Measurements from ENCODE around the gene NOL9. TPM values are rescaled to one million over a fixed set of nuclear protein-coding genes. Genes with fewer than 3 reads are reported as not detected.
A peak's percentile ranks its signal among the peaks of the same experiment; 100 is the strongest.

Gene NOL9
- total and polyA plus RNA-seq, 2 of the 13 experiments (the other 11 are each of a cell fraction or from before 2014, with no cell fraction given) = 18.0 to 24.7 TPM

- TF ChIP-seq ZFP41 (CRISPR knock-in tag; IDR thresholded peaks at IDR 0.05; ENCODE audit: borderline replicate concordance) = no peak
- TF ChIP-seq ZSCAN9 (CRISPR knock-in tag; IDR thresholded peaks at IDR 0.05; ENCODE audit: borderline replicate concordance) = no peak
- peak; percentile 88 for TF ChIP-seq ZNF546 (CRISPR knock-in tag; conservative IDR thresholded peaks at IDR 0.05)
- peak; percentile 72 for TF ChIP-seq NR2C2 (CRISPR knock-in tag; IDR thresholded peaks at IDR 0.05; ENCODE audit: borderline replicate concordance)
- TF ChIP-seq ZNF124 (CRISPR knock-in tag; IDR thresholded peaks at IDR 0.05) = no peak
- 0 out of 2 replicates have a peak, but pooled peaks have one; percentile 53 for TF ChIP-seq HIC2 (CRISPR knock-in tag; IDR thresholded peaks at IDR 0.05; ENCODE audit: low read depth)
- TF ChIP-seq ZNF652 (CRISPR knock-in tag; IDR thresholded peaks at IDR 0.05; ENCODE audit: borderline replicate concordance, low read depth) = no peak
- no peak for TF ChIP-seq ZBTB38 (CRISPR knock-in tag; IDR thresholded peaks at IDR 0.05)
- no peak for TF ChIP-seq HOXA5 (CRISPR knock-in tag; IDR thresholded peaks at IDR 0.05)
- TF ChIP-seq SOX5 (CRISPR knock-in tag; IDR thresholded peaks at IDR 0.05; ENCODE audit: borderline replicate concordance) = no peak
- TF ChIP-seq FOXO4 (CRISPR knock-in tag; conservative IDR thresholded peaks at IDR 0.05) = no peak
- no peak for TF ChIP-seq ZNF18 (CRISPR knock-in tag; IDR thresholded peaks at IDR 0.05; ENCODE audit: insufficient replicate concordance)
- no peak for TF ChIP-seq ZEB1 (IDR thresholded peaks at IDR 0.05; ENCODE audit: insufficient replicate concordance, low read depth)
- no peak for TF ChIP-seq ZSCAN30 (CRISPR knock-in tag; IDR thresholded peaks at IDR 0.05)
- TF ChIP-seq KLF6 (CRISPR knock-in tag; IDR thresholded peaks at IDR 0.05) = no peak
- TF ChIP-seq CERS6 (CRISPR knock-in tag; IDR thresholded peaks at IDR 0.05) = 0 out of 2 replicates have a peak, but pooled peaks have one; percentile 38
- TF ChIP-seq ARID4A (CRISPR knock-in tag; IDR thresholded peaks at IDR 0.05; ENCODE audit: borderline replicate concordance) = peak; percentile 86; the same call in 1 of the 2 replicates
Observed at GRCh38 chr1:6579374-6580118, 25.2 kb upstream of the NOL9 start, which contains the start of gene ZBTB48 (continued).
